Effector CD4-positive, alpha-beta T cell (primary cell): ENCODE results near the gene OTC.

Experiments used
- DNase-seq: peaks from one replicate; pipeline ENCODE4 v3.0.0-alpha.2; 2020

OTC gene

GRCh38 chrX:38357747-38358673 lies 5.6 kb downstream of the OTC start:
- DNase-seq = no peak

- DNase-seq = no peak
These were observed 10.6 kb downstream of the OTC start for GRCh38 chrX:38363046-38363445.

- no peak for DNase-seq
These were observed 13.6 kb downstream of the OTC start for GRCh38 chrX:38365954-38366353.

DNA sequence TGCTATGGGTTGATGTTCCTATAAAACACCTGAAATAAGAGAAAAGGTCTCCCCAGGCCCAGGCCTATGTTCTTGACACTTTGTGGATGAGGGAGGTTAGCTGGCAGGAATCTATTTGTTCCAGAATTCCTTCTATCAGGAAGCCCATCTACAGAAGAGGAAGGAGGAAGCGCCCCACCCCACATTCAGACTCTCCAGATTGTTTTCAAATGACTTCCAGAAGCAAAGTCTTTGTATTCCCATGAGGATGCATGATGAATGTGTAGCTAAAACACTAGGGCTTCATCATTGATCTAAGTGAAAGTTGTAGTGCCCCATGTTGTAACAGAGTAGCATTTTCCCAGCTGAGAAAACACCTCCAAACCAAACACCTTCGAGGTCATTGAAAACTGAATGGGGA lies 16.4 kb downstream of the OTC start:
- DNase-seq = no peak

DNA sequence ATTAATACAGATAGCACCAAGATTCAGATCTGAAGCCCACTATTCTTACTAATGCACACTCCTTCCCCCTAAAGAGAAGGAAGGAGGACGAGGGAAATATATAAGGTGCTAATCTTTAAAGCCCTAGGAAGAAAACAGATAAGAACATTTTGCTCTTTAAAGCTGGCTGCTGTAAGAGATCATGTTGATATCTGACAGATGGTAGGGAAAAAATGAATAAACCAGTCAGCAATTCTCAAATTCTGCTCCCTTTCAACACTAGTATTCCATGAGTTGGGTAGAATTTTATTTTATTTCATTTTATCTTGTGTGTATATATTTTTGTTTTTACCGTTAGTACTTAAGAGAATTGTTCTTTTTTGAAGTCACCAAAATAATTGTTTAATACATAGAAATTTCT lies 19.2 kb downstream of the OTC start:
- no peak for DNase-seq

GRCh38 chrX:38374431-38374830 lies 22.0 kb downstream of the OTC start:
- DNase-seq = no peak

- no peak for DNase-seq
These were observed 23.5 kb downstream of the OTC start for GRCh38 chrX:38375891-38376290.

DNA sequence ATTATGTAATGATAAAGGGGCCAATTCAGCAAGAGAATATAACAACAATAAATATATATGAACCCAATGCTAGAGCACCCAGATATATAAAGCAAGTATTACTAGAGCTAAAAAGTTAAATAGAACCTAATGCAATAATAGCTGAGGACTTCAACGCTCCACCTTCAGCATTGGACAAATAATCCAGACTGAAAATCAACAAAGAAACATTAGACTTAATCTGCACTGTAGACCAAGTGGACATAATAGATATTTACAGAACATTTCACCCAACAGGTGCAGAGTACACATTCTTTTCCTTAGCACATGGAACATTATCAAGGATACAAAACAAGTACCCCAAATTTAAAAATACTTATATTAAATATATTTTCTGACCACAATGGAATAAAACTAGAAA lies 24.3 kb downstream of the OTC start:
- no peak for DNase-seq

DNA sequence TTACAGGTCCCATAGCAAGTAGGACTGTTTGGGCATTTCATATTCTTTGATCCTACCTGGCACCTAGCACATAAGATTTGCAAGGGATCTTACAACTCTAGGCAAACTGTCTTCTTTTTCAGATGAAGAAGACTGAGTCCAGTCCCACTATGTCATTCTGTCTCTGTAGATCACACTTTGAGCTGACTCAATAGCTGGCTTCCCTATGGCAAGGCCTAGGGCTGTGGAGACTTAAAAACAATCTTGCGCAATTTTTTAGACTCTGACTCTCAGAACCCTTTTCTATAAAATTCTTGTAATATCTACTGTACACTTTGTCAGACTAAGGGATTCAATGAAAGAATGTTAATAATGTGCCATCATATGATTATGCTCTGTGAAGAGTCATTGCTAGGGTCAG lies 26.7 kb downstream of the OTC start:
- no peak for DNase-seq

DNA sequence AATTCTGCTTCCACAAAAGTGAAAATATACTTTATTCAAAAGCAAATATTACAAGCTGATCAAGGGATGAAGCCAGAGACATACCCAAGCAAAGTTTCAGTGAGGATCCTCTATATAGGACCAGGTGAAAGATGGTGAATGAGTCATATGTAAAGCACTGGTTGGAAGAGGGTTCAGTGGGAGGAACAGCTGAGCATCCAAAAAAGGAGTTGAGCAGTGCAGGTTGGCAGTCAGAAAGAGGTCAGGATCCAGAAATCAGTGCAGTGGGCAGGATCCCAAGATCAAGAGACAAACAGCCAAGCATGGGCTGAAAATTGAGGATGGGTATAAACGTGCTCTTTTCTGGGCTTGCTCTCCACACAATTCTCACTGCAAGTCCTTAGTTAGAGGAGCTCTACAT lies 30.3 kb downstream of the OTC start:
- no peak for DNase-seq

DNA sequence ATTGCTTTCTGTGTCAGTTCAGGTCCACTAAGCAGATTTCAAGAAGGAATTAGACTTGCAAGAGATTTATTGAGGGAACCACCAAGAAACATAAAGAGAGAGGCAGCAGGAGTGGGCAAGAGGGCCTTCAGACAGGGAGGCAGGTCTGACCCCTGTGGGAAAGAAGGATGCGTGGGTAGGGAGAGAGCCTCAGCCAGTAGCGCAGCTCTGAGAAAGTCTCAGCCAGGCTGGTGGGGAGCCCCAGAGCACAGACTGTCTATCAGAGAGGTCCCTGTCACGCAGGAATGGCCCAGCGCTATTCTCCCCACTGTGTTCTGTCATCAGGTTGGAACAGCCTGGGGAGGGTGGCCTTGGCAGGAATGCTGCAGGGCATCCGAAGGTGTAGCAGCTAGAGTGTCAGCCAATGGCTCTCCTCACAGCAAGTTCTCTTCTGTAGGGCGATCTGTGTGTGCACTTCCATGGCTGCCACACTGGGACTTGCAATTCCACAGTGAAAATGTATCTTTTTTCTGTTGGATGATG lies 48.0 kb downstream of the OTC start:
- no peak for DNase-seq

DNA sequence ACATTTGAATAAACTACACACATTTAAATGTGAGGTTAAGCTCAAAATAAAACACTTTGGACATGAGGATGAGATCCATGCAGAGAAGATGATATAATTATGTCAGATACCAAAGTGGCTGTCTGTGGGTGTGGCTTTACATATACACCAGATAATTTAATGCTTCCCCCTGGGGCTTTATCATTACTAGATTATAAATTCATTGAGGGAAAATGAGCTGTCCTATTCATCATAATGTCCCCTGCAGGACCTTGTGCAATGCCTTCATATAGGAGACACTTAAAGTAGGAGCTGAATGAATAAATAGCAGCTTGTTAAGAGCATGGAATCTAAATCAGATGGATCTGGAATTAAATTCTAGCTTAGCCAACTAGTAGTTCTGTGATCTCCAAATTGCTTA lies 49.7 kb downstream of the OTC start:
- no peak for DNase-seq

DNA sequence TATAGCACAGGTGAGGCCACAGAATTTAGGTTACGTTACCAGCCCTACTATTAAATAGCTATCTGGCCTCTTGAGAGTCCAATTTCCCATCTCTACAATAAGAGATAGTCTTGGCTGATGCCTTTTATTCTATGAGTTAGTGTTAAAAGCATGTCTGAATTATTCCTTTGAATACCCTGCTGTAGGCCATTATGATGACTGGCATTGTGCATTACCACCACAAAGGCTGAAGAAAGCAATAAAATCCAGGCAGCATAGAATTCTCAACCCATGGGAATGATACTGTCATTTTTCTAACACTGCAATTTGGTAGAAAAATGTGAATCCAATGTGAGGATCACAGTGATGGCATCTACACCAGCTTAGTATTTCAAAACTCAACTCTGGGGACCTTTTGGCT lies 51.4 kb downstream of the OTC start:
- DNase-seq = no peak

DNA sequence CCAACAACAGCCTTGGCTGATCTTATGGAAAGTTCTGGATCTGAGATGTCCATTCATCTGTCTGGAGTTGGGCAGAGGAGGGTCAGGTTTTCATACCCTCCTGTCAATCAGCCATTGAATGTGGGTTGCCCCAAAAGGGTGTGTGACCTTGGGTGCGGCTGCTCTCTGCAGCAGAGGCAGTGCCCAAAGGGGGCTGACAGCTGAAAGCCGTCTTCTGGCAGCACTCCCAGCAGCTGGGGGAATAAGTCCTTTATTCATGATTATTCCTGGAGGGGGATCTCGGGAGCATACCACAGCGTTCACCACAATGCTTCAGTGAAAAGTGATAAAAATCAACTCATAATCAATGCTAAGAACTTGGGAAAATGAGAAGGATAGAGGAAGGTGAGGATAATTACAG lies 54.7 kb downstream of the OTC start:
- no peak for DNase-seq

GRCh38 chrX:38409289-38409688 lies 56.9 kb downstream of the OTC start:
- no peak for DNase-seq

DNA sequence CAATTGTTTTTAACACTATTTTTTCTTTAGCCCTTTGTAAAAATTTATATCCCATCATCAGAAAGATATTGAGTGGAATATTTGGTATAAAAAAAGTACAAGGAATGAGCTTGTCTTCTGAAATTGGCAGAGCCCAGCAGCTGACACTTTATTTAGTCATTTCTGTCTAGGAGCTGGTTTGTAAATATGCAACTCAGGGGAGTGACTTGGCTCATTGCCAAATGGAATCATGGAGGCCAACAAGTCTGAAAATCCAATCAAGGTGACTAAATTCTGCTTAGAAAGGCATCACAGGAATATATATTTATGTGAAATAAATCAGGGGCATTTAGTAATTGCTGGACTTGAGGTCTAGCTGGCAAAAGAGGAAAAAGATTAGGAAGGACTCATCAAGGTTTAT lies 74.4 kb downstream of the OTC start:
- no peak for DNase-seq

DNA sequence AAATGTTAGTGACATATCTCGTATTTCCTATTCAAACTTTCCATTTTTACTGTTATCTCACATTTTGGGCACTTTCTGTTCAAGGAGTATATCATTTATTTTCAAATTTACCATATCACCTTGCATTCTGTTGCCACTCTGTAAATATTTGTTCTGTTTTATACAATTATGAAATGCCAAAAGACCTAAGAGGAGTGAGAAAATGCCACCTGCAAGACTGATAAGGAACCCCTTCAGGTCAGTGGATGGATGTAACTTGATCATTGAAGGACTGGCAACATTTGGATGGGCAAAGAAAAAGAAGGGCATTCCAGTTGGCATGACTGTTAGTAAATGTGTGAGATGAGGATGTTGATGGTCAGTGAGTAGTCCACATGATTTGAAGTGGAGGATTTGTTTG lies 79.1 kb downstream of the OTC start:
- no peak for DNase-seq

- no peak for DNase-seq
These were observed 82.7 kb downstream of the OTC start for GRCh38 chrX:38435130-38435529.

- no peak for DNase-seq
These were observed 84.7 kb downstream of the OTC start for GRCh38 chrX:38437093-38437492.

DNA sequence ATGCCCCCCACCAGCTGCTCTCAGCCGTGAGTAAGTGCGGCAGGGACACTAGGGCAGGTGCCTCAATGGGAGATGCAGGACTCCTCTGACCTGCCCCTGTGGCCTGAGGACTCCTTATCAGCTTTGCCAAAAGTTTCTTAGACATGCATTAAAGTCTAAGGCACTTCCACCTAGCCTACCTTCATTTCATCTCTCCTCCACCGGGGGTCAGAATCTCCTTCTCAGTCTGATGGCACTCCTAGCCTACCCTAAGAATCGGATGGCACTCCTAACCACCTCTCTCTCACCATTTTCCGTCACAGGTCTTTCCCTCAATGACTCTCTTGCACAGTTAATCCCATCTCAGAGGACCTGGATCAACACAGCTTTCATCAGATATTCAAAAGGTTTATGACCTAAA lies 85.9 kb downstream of the OTC start:
- no peak for DNase-seq

- DNase-seq = no peak
These were observed 100.2 kb downstream of the OTC start for GRCh38 chrX:38452603-38453002.

DNA sequence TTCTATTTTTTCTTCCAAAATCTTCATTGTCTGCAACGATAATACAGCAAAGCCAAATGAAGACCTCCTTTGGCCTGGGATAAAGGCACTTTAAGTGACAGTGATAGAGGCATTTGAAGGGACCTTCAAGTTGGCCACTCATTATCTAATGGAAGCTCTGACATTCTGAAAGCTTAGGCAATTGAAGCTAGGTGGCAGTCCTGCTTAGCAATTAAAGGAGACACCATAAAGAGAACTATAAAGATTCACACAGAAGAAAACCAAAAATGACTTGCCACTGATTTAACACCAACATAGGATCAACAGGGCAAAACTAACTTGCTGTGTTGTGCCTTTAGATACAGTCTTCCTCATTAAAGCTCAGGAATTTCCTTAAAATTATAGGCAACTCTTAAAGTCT lies 105.7 kb downstream of the OTC start:
- DNase-seq = no peak

DNA sequence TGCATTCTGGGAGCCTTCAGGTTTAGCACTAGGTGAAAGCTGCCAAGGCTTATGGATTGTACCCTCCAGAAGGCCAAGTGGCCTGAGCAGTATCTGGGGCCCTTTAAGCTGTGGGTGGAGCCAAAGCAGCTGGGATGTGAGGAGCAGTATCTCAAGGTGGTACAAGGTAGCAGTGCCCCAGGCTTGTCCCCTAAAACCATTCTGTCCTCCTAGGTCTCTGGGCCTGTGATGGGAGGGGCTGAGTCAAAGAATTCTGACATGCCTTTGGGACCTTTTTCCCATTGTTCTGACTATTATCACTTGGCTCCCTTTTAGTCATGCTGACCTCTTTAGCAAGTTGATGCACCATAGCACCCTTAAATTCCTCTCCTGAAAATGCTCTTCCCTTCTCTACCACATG lies 109.9 kb downstream of the OTC start:
- DNase-seq = no peak

GRCh38 chrX:38465686-38466085 lies 113.3 kb downstream of the OTC start:
- no peak for DNase-seq
